ENCODE results near the gene CHGA.

- TF ChIP-seq OSR1 (CRISPR knock-in tag; IDR thresholded peaks at IDR 0.05) (no peak), TSHZ2 (CRISPR knock-in tag; IDR thresholded peaks at IDR 0.05) (no peak), ZFP30 (CRISPR knock-in tag; IDR thresholded peaks at IDR 0.05) (no peak), ZFP3 (CRISPR knock-in tag; IDR thresholded peaks at IDR 0.05) (no peak), BACH2 (CRISPR knock-in tag; IDR thresholded peaks at IDR 0.05; ENCODE audit: borderline replicate concordance) (no peak), ARNTL (CRISPR knock-in tag; IDR thresholded peaks at IDR 0.05; ENCODE audit: borderline replicate concordance, low read depth) (no peak), ISL1 (CRISPR knock-in tag; IDR thresholded peaks at IDR 0.05) (no peak), ZNF8 (CRISPR knock-in tag; IDR thresholded peaks at IDR 0.05) (no peak), TOX (CRISPR knock-in tag; IDR thresholded peaks at IDR 0.05; ENCODE audit: borderline replicate concordance) (no peak), ZNF70 (CRISPR knock-in tag; IDR thresholded peaks at IDR 0.05) (no peak), PATZ1 (CRISPR knock-in tag; IDR thresholded peaks at IDR 0.05; ENCODE audit: borderline replicate concordance) (no peak), CREB5 (CRISPR knock-in tag; IDR thresholded peaks at IDR 0.05; ENCODE audit: low read depth) (no peak)
Measured at GRCh38 chr14:92959761-92960680, 37.1 kb downstream of the CHGA start.
